Smooth muscle cell (in vitro differentiated cells): ENCODE results near the gene NKX1-2. TPM values are rescaled to one million over a fixed set of nuclear protein-coding genes. Genes with fewer than 3 reads are reported as not detected.

Experiments used
- DNase-seq: peaks from one replicate; lab custom pipeline; 2025; ENCODE audit not compliant: unreplicated experiment; lab: John Stamatoyannopoulos, UW
- H2AFZ ChIP-seq: fragments of 200-600 bp; sonication (generic); 2 replicates; pipeline ENCODE4 v1.6.0; 2016; ENCODE audit warnings: antibody characterized with exemption, low read depth, mild to moderate bottlenecking
- H3F3A ChIP-seq: fragments of 200-600 bp; sonication (generic); 2 replicates; pipeline ENCODE4 v1.6.0; 2017; ENCODE audit warnings: antibody characterized with exemption, low read depth
- H3K27ac ChIP-seq: fragments of 200-600 bp; sonication (generic); 2 replicates; pipeline ENCODE4 v1.5.1; 2016; ENCODE audit warnings: low read depth, mild to moderate bottlenecking
- H3K27me3 ChIP-seq: fragments of 200-600 bp; sonication (generic); 2 replicates; pipeline ENCODE4 v1.6.1; 2016; ENCODE audit warnings: low read depth, mild to moderate bottlenecking
- H3K36me3 ChIP-seq: fragments of 200-600 bp; sonication (generic); 2 replicates; pipeline ENCODE4 v1.5.1; 2016; ENCODE audit warnings: low read depth
- H3K4me1 ChIP-seq: fragments of 200-600 bp; sonication (generic); 2 replicates; pipeline ENCODE4 v1.5.1; 2016; ENCODE audit warnings: low read depth
- H3K4me2 ChIP-seq: fragments of 200-600 bp; sonication (generic); 2 replicates; pipeline ENCODE4 v1.6.0; 2016; ENCODE audit warnings: mild to moderate bottlenecking
- H3K4me3 ChIP-seq: fragments of 200-600 bp; sonication (generic); 2 replicates; pipeline ENCODE4 v1.5.1; 2016; ENCODE audit warnings: mild to moderate bottlenecking
- H3K79me2 ChIP-seq: fragments of 200-600 bp; sonication (generic); 2 replicates; pipeline ENCODE4 v1.6.0; 2016; ENCODE audit warnings: low read depth, mild to moderate bottlenecking
- H3K9ac ChIP-seq: fragments of 200-600 bp; sonication (generic); 2 replicates; pipeline ENCODE4 v1.6.0; 2016; ENCODE audit warnings: low read depth
- H3K9me3 ChIP-seq: fragments of 200-600 bp; sonication (generic); replicated peaks from 2 replicates; pipeline ENCODE4 v1.5.1; 2016; ENCODE audit warnings: low read depth
- H4K20me1 ChIP-seq: fragments of 200-600 bp; sonication (generic); 2 replicates; pipeline ENCODE4 v1.6.0; 2016; ENCODE audit warnings: low read depth
- WGBS: methylation state at CpG from one replicate; pipeline ENCODE4 v1.1.7; 2016; ENCODE audit warnings: low lambda C conversion rate; 5-methylcytosine and 5-hydroxymethylcytosine counted together
- polyA plus RNA-seq: library from polyadenylated mRNA; unstranded; fragments of >200 nt; fragmentation: Nextera tagmentation; extraction: Ambion mirVana; gene quantifications from 2 replicates; pipeline ENCODE4 v1.2.1, GENCODE V29; 2016
- total RNA-seq: library from RNA; depleted of rRNA; stranded (reverse); fragments of >200 nt; gene quantifications from 2 replicates; pipeline ENCODE4 v1.2.3, GENCODE V29; 2014
- TF ChIP-seq, protein P1 (sequence below): fragments of 200-600 bp; sonication (generic); IDR thresholded peaks from 2 replicates; pipeline ENCODE4 v1.5.1; 2017; ENCODE audit warnings: borderline replicate concordance, mild to moderate bottlenecking, antibody characterized with exemption; ENCODE audit not compliant: insufficient read depth, poor library complexity, severe bottlenecking

The NKX1-2 gene
- total and polyA plus RNA-seq, 2 experiments from 2014 or later: not detected

DNA sequence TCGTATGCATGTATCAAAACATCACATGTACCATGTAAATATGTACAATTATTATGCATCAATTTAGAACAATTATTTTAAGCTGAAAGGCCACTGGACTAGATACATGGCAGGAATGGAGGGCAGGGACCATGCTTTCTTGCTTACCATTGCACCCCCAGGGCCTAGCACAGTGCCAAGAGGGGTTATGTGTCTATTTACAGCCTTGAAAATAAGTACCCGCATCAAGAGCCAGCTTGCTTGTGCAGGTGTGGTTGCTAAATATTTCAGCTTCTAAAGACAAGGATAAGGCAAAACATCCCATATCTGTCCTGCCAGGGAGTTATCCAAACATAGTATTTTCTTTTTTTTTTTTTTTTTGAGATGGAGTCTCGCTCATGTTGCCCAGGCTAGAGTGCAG, 16.4 kb downstream of the NKX1-2 start:
- Histone ChIP-seq H3K79me2 (no peaks in the 10 kb centered on the region), H3K9ac (no peak overlapping the region), H3K36me3 (no peaks in the 10 kb centered on the region), H3K9me3 (no peaks in the 10 kb centered on the region), H3K4me1 (no peaks in the 10 kb centered on the region), H3K4me3 (no peak overlapping the region), H3K27ac (no peak overlapping the region), H3F3A (no peaks in the 10 kb centered on the region), H4K20me1 (no peaks in the 10 kb centered on the region), H3K4me2 (no peak overlapping the region), H2AFZ (no peak overlapping the region), H3K27me3 (no peaks in the 10 kb centered on the region)
- TF ChIP-seq, protein P1, sequence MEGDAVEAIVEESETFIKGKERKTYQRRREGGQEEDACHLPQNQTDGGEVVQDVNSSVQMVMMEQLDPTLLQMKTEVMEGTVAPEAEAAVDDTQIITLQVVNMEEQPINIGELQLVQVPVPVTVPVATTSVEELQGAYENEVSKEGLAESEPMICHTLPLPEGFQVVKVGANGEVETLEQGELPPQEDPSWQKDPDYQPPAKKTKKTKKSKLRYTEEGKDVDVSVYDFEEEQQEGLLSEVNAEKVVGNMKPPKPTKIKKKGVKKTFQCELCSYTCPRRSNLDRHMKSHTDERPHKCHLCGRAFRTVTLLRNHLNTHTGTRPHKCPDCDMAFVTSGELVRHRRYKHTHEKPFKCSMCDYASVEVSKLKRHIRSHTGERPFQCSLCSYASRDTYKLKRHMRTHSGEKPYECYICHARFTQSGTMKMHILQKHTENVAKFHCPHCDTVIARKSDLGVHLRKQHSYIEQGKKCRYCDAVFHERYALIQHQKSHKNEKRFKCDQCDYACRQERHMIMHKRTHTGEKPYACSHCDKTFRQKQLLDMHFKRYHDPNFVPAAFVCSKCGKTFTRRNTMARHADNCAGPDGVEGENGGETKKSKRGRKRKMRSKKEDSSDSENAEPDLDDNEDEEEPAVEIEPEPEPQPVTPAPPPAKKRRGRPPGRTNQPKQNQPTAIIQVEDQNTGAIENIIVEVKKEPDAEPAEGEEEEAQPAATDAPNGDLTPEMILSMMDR: no peak
- WGBS: 86% methylated on average over 3 of the region's 3 CpGs
- DNase-seq: no peak

DNA sequence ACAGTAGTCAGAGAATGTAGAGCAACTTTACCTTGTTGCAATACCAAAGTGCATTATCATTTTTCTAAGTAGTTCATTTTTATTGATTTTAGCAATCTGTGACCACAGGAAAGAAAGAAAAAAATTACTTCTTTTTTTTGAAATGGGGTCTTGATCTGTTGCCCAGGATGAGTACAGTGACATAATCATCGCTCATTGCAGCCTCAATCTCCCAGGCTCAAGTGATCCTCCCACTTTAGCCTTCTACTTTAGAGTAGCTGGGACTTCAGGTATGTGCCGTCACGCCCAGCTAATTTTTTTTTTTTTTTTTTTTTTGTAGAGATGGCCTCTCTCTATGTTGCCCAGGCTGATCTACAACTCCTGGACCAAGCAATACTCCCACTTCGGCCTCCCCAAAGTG, 19.8 kb downstream of the NKX1-2 start:
- Histone ChIP-seq H2AFZ (no peak overlapping the region), H3K4me3 (no peak overlapping the region), H3K4me1 (no peaks in the 10 kb centered on the region), H3K36me3 (no peaks in the 10 kb centered on the region), H3K9me3 (no peaks in the 10 kb centered on the region), H4K20me1 (no peaks in the 10 kb centered on the region), H3K27me3 (no peaks in the 10 kb centered on the region), H3K27ac (no peak overlapping the region), H3F3A (no peaks in the 10 kb centered on the region), H3K79me2 (no peaks in the 10 kb centered on the region), H3K9ac (no peak overlapping the region), H3K4me2 (no peak overlapping the region)
- WGBS: 90% methylated on average over 4 of the region's 4 CpGs
- no peak for DNase-seq
- TF ChIP-seq, protein P1: no peak

DNA sequence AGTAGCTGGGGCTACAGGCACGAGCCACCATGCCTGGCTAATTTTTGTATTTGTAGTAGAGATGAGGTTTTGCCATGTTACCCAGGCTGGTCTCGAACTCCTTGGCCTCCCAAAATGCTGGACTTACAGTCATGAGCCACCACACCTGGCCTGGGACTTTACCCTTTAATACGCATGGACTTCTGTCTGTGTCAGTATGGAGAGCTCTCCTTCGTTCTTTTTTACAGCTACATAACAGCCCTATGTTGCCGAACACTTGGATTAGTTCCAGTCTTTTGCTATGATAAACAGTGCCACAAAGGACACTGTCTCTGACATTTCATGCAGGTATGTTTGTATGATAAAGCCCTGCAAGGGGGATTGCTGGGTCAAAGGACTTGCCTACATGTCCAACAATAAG, 20.3 kb downstream of the NKX1-2 start:
- 87% methylated on average over 5 of the region's 5 CpGs for WGBS
- no peaks in the 10 kb centered on the region for H3K9me3 ChIP-seq
- no peak for DNase-seq

DNA sequence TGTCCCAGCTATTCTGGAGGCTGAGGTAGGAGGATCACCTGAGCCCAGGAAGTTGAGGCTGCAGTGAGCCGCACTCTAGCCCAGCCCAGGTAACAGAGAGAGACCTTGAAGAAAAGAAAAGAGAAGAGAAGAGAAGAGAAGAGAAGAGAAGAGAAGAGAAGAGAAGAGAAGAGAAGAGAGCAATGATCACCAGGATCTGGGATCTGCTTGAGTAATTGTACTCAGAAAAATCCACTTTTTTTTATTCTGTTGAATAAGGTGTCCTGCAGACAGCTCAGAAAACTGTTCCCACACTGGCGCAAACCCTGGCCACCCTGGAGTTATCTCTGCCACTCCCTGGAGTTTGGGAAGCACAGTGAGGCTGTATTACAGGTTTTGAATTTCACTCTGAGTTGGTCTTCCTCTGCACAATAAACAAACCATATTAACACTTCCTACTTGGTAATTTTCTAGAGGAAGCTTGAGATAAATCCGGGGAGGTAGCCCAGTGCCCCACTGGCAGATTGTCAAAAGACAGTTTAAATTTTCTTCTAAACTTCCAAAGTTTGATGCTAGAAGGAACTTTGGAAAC, 21.5 kb downstream of the NKX1-2 start:
- H3K79me2 ChIP-seq: no peaks in the 10 kb centered on the region
- H3K9ac ChIP-seq: no peak overlapping the region
- no peaks in the 10 kb centered on the region for H3F3A ChIP-seq
- H4K20me1 ChIP-seq: no peaks in the 10 kb centered on the region
- H3K27ac ChIP-seq: no peak overlapping the region
- no peaks in the 10 kb centered on the region for H3K4me1 ChIP-seq
- no peak overlapping the region for H3K4me3 ChIP-seq
- H2AFZ ChIP-seq: no peak overlapping the region
- DNase-seq: no peak
- no peaks in the 10 kb centered on the region for H3K27me3 ChIP-seq
- H3K9me3 ChIP-seq: no peaks in the 10 kb centered on the region
- H3K4me2 ChIP-seq: no peak overlapping the region
- TF ChIP-seq, protein P1: no peak
- 80% methylated on average over 3 of the region's 3 CpGs for WGBS
- no peaks in the 10 kb centered on the region for H3K36me3 ChIP-seq

More for the DNA sequence above, 20.3 kb downstream of the NKX1-2 start:
- H3K9ac ChIP-seq: no peak overlapping the region
- H3K4me2 ChIP-seq: no peak overlapping the region
- no peaks in the 10 kb centered on the region for H3K27me3 ChIP-seq
- H3K36me3 ChIP-seq: no peaks in the 10 kb centered on the region
- H3F3A ChIP-seq: no peaks in the 10 kb centered on the region
- no peak overlapping the region for H2AFZ ChIP-seq
- no peak overlapping the region for H3K27ac ChIP-seq
- H3K4me3 ChIP-seq: no peak overlapping the region
- H3K79me2 ChIP-seq: no peaks in the 10 kb centered on the region
- TF ChIP-seq, protein P1: no peak
- no peaks in the 10 kb centered on the region for H3K4me1 ChIP-seq
- H4K20me1 ChIP-seq: no peaks in the 10 kb centered on the region
